Stomach (tissue), 4 donors: ENCODE data around the gene METTL16.

Source experiments
- POLR2A ChIP-seq, 4 donors: fragments of 450-650 bp; IDR thresholded peaks; one replicate each; pipeline ENCODE4 v1.6.1; 2016; ENCODE audit warnings: antibody characterized with exemption in 4 of 4, control low read depth in 2 of 4, mild to moderate bottlenecking in 1 of 4, moderate library complexity in 1 of 4
- TF ChIP-seq, protein P1 (sequence below), 7 experiments: fragments of 450-650 bp in 4 of 7; fragments of 200-600 bp in 3 of 7; sonication (generic) in 3 of 7; IDR thresholded peaks; one replicate each; pipeline ENCODE4 v1.5.1; 2016 to 2019; ENCODE audit warnings: antibody characterized with exemption in 7 of 7, control low read depth in 2 of 7, mild to moderate bottlenecking in 1 of 7

DNA sequence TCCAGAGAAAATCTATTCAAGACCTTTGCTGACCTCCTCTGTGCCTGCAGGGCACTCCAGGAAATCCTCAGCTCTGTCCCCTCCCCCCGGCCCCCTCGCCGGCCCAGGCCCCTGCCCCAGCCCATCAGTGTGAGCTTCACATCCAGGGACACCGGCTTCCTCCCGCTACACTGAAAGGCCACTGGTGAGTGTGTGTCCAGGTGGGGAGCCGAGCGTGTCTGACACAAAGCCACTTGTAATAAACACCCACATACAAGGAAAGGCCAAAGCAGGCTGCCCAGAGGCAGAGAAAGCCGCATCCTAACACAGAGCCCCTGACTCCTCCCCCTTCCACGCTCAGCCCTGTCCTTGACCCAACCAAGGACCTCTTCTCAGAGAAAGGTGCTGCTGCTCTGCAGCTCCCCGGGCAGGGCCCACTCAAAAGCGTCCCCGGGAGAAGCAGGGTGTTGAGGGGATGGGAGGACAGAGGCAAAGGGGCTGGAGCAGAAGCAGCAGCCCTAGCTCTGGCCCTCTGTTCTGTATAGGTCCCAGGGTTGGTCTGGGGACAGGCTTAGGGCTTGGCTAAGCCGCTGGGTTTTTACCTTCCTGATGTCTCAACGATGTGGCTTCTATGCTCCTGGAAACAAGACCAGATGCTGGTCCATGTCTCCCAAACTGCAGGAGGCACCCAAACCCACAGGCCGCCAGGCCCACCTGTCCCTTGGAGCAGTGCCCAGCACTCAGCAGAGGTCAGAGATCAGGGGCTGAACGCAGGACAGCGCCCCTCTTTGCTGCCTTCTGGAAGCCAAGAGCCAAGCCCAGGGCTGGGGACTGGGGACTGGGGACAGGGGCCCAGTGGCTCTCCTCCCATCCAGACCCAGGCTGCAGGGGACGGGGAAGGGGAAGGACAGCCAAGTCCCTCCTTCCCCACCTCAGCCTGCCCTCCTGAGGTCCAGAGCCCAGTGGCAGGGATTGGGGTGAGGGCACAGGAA lies 126.2 kb downstream of the METTL16 start:
- TF ChIP-seq, protein P1, sequence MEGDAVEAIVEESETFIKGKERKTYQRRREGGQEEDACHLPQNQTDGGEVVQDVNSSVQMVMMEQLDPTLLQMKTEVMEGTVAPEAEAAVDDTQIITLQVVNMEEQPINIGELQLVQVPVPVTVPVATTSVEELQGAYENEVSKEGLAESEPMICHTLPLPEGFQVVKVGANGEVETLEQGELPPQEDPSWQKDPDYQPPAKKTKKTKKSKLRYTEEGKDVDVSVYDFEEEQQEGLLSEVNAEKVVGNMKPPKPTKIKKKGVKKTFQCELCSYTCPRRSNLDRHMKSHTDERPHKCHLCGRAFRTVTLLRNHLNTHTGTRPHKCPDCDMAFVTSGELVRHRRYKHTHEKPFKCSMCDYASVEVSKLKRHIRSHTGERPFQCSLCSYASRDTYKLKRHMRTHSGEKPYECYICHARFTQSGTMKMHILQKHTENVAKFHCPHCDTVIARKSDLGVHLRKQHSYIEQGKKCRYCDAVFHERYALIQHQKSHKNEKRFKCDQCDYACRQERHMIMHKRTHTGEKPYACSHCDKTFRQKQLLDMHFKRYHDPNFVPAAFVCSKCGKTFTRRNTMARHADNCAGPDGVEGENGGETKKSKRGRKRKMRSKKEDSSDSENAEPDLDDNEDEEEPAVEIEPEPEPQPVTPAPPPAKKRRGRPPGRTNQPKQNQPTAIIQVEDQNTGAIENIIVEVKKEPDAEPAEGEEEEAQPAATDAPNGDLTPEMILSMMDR (IDR thresholded peaks at IDR 0.05): no peak
- no peak for TF ChIP-seq POLR2A (IDR thresholded peaks at IDR 0.05)
